ENCODE data around the gene POLR1C.

POLR1C gene

DNA sequence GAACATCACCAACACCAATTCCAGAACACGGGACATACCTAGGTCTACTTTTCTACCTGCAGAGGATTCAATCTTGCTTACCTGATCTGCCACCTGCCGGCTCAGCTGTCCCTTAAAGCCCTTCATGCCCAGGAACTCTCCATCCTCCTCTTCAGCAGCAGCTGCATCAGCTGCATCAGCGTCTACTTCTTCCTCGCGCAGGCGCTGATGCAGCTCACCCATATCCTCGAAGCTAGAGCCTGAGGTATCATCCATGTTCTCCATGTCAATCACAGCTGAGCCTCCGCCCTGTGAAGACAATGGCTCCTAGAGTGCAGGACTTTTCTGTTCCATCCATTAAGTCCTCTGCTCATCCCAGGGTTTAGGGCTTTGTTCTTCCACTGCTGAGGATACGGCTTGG, 1.1 kb upstream of the POLR1C start:
- H3K9me3 ChIP-seq (ENCODE audit: control insufficient read depth, insufficient read depth, low read depth, low read length) = no peaks in the 10 kb centered on the region
- H3K27ac ChIP-seq (ENCODE audit: extremely low read depth, low read depth, low read length) = no peak overlapping the region
- H3K4me3 ChIP-seq (ENCODE audit: low read depth, low read length) = peak overlapping the region; percentile 88
- H3K4me1 ChIP-seq (ENCODE audit: control insufficient read depth, insufficient read depth, low read length) = peaks cover 9% of the 10 kb centered on the region; the same call in 1 of the 2 replicates
- POLR2A ChIA-PET = interaction anchor here (0.6 to 2.1 kb wide), 7 partner anchors 9 to 420 kb away, joined by 5 to 14 read pairs (median 6); partner anchors contain the start of genes ABCC10, GTPBP2, TJAP1 and ZNF318
- TF ChIP-seq ZNF404 (tag by site-specific recombination; IDR thresholded peaks at IDR 0.05) (no peak), ZNF544 (tag by site-specific recombination; IDR thresholded peaks at IDR 0.05) (no peak)
- CTCF ChIA-PET = interaction anchor here (2.6 kb wide), 1 partner anchor 9 kb away, joined by 20 read pairs; no protein-coding TSS in a partner anchor
- peaks cover 18 to 71% of the 10 kb centered on the region in 2 experiments for H3K36me3 ChIP-seq (ENCODE audit: control insufficient read depth in 2 of 2, insufficient read depth in 1 of 2, low read length in 2 of 2)

DNA sequence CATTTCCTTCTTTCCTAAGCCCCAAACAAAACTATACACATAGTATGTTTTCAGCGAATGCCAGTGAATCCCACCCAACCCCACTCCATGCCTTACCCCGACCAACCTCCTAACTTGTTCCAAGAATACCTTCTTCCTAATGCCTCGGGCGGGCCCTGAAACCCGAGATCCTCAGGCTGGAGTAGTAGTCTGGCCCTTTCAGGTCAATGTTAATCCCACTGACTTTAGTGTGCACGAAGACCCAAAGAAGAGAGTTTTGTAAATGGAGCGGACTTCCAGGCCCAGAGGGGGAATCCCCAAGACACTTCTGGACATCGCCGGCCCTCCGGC, 557 bp upstream of the POLR1C start:
- ChIA-PET POLR2A (interaction anchor here (0.6 to 2.1 kb wide), 16 partner anchors 9 to 463 kb away, joined by 3 to 14 read pairs (median 5); partner anchors contain the start of genes ABCC10, CUL7, DLK2 and GTPBP2), CTCF (interaction anchor here (0.7 to 2.6 kb wide), 3 partner anchors 10 to 181 kb away, joined by 3 to 20 read pairs (median 5); no protein-coding TSS in a partner anchor)
- Histone ChIP-seq H3K4me1 (ENCODE audit: control insufficient read depth, insufficient read depth, low read length) (peaks cover 9% of the 10 kb centered on the region; the same call in 1 of the 2 replicates), H3K27ac (ENCODE audit: extremely low read depth, low read depth, low read length) (peak overlapping the region; percentile 52), H3K4me3 (ENCODE audit: low read depth, low read length) (peak overlapping the region; percentile 88), H3K36me3 (ENCODE audit: control insufficient read depth in 2 of 2, insufficient read depth in 1 of 2, low read length in 2 of 2) (peaks cover 18 to 72% of the 10 kb centered on the region in 2 experiments), H3K9me3 (ENCODE audit: control insufficient read depth, insufficient read depth, low read depth, low read length) (no peaks in the 10 kb centered on the region)
- TF ChIP-seq ZNF610 (tag by site-specific recombination; IDR thresholded peaks at IDR 0.05; ENCODE audit: borderline replicate concordance) (no peak), ZNF521 (tag by site-specific recombination; IDR thresholded peaks at IDR 0.05) (no peak)
- TF ChIP-seq, protein P1, sequence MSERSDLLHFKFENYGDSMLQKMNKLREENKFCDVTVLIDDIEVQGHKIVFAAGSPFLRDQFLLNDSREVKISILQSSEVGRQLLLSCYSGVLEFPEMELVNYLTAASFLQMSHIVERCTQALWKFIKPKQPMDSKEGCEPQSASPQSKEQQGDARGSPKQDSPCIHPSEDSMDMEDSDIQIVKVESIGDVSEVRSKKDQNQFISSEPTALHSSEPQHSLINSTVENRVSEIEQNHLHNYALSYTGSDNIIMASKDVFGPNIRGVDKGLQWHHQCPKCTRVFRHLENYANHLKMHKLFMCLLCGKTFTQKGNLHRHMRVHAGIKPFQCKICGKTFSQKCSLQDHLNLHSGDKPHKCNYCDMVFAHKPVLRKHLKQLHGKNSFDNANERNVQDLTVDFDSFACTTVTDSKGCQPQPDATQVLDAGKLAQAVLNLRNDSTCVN (tag by site-specific recombination; optimal IDR thresholded peaks at IDR 0.05) = no peak

DNA sequence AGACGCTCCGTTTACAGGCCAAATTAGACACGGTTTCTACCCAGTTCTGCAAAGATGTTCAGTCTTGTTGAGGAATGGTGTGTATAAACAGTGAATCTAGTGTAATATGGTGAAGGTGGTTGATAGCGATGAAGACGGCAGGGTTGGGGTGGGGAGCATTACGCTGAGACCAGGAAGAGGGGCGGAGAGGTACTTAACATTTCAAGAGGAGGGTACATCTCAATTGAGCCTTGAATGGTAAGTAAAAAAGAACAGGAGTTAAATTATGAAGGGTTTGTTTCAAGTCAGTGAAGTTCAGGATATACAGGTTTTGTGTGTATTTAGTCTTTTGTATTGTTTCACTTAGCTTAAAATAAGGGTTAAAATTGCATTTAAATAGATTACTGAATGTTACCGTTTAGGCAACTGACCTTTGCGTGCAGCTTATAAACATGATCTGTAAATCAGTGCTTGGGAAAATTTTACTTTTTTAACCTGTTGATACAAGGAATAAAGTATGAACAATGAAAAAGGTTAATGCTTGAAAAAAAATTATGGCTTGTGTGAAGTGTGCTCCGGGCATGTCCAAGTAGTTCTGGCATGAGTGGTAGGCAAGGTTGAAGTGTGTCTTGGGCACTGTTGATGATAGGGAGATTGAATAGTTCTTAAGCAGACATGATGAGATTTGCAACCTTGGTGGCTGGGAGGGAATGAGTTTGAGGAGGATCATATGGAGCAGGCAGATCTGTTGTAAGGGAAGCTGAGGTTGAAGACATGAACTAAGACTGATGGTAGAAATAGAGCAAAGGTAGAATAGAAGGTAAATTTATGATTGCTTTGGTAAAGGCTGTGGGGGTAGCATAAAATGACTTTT, 842 bp downstream of the POLR1C start:
- H3K36me3 ChIP-seq (ENCODE audit: control insufficient read depth in 2 of 2, insufficient read depth in 1 of 2, low read length in 2 of 2) = peaks cover 25 to 72% of the 10 kb centered on the region in 2 experiments
- TF ChIP-seq ZNF366 (tag by site-specific recombination; conservative IDR thresholded peaks at IDR 0.05) (peak; percentile 17; the same call in 1 of the 2 replicates), RBAK (tag by site-specific recombination; IDR thresholded peaks at IDR 0.05) (peak; percentile 29; the same call in 1 of the 2 replicates), GLI4 (tag by site-specific recombination; IDR thresholded peaks at IDR 0.05) (0 out of 2 replicates have a peak, but pooled peaks have one; percentile 12), SP2 (tag by site-specific recombination; IDR thresholded peaks at IDR 0.05) (no peak), ZNF654 (tag by site-specific recombination; IDR thresholded peaks at IDR 0.05; ENCODE audit: low read depth) (no peak), SCRT2 (tag by site-specific recombination; IDR thresholded peaks at IDR 0.05) (peak; percentile 92), ZNF600 (tag by site-specific recombination; IDR thresholded peaks at IDR 0.05) (peak; percentile 64)
- TF ChIP-seq, protein P2, sequence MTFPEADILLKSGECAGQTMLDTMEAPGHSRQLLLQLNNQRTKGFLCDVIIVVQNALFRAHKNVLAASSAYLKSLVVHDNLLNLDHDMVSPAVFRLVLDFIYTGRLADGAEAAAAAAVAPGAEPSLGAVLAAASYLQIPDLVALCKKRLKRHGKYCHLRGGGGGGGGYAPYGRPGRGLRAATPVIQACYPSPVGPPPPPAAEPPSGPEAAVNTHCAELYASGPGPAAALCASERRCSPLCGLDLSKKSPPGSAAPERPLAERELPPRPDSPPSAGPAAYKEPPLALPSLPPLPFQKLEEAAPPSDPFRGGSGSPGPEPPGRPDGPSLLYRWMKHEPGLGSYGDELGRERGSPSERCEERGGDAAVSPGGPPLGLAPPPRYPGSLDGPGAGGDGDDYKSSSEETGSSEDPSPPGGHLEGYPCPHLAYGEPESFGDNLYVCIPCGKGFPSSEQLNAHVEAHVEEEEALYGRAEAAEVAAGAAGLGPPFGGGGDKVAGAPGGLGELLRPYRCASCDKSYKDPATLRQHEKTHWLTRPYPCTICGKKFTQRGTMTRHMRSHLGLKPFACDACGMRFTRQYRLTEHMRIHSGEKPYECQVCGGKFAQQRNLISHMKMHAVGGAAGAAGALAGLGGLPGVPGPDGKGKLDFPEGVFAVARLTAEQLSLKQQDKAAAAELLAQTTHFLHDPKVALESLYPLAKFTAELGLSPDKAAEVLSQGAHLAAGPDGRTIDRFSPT (tag by site-specific recombination; IDR thresholded peaks at IDR 0.05) = no peak
- TF ChIP-seq, protein P3, sequence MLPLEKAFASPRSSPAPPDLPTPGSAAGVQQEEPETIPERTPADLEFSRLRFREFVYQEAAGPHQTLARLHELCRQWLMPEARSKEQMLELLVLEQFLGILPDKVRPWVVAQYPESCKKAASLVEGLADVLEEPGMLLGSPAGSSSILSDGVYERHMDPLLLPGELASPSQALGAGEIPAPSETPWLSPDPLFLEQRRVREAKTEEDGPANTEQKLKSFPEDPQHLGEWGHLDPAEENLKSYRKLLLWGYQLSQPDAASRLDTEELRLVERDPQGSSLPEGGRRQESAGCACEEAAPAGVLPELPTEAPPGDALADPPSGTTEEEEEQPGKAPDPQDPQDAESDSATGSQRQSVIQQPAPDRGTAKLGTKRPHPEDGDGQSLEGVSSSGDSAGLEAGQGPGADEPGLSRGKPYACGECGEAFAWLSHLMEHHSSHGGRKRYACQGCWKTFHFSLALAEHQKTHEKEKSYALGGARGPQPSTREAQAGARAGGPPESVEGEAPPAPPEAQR (tag by site-specific recombination; IDR thresholded peaks at IDR 0.05) = 0 out of 2 replicates have a peak, but pooled peaks have one; percentile 36
- TF ChIP-seq, protein P4, sequence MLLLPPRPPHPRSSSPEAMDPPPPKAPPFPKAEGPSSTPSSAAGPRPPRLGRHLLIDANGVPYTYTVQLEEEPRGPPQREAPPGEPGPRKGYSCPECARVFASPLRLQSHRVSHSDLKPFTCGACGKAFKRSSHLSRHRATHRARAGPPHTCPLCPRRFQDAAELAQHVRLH (tag by site-specific recombination; IDR thresholded peaks at IDR 0.05) = no peak
- peak overlapping the region; percentile 88 for H3K4me3 ChIP-seq (ENCODE audit: low read depth, low read length)
- CTCF ChIA-PET = interaction anchor here (0.7 to 2.6 kb wide), 6 partner anchors 8 to 183 kb away, joined by 3 to 20 read pairs (median 4); no protein-coding TSS in a partner anchor
- H3K4me1 ChIP-seq (ENCODE audit: control insufficient read depth, insufficient read depth, low read length) = peaks cover 9% of the 10 kb centered on the region; the same call in 1 of the 2 replicates
- POLR2A ChIA-PET = interaction anchor here (0.7 to 2.1 kb wide), 12 partner anchors 9 to 588 kb away, joined by 3 to 14 read pairs (median 5); partner anchors contain the start of genes ABCC10, CNPY3, CUL7 and GTPBP2
- no peaks in the 10 kb centered on the region for H3K9me3 ChIP-seq (ENCODE audit: control insufficient read depth, insufficient read depth, low read depth, low read length)
- peak overlapping the region; percentile 57 for H3K27ac ChIP-seq (ENCODE audit: extremely low read depth, low read depth, low read length)
